Measurements from ENCODE around the gene MYCL.

MYCL gene

GRCh38 chr1:39845569-39846566 is 55.8 kb downstream of the MYCL start:
- Histone ChIP-seq H3K9me3 (ENCODE audit: control extremely low read depth in 1 of 5, control insufficient read depth in 4 of 5, insufficient read depth in 2 of 5, low read depth in 1 of 5, low read length in 4 of 5) (no peaks in the 10 kb centered on the region), H3K4me1 (ENCODE audit: control extremely low read depth in 1 of 4, control insufficient read depth in 4 of 4, insufficient read depth in 4 of 4, low read length in 3 of 4) (peaks cover 11 to 41% (median 23%) of the 10 kb centered on the region in 4 experiments), H3K36me3 (ENCODE audit: control insufficient read depth in 4 of 4, insufficient read depth in 4 of 4, low read length in 3 of 4) (peaks cover 22 to 69% (median 42%) of the 10 kb centered on the region in 4 experiments), H3K4me3 (ENCODE audit: control insufficient read depth in 1 of 7, extremely low read depth in 1 of 7, insufficient read depth in 4 of 7, low read depth in 2 of 7, low read length in 6 of 7) (no peak overlapping the region), H3K27ac (ENCODE audit: insufficient read depth in 1 of 2, low read depth in 1 of 2, low read length in 2 of 2, poor library complexity in 1 of 2, severe bottlenecking in 2 of 2) (peak overlapping the region; percentile 27 to 43), H3K27me3 (replicated peaks in 2 of 5; ENCODE audit: control insufficient read depth in 4 of 5, insufficient read depth in 5 of 5, low read length in 4 of 5) (no peaks in the 10 kb centered on the region)
- ChIA-PET CTCF (interaction anchor here (0.5 to 2.4 kb wide), 12 partner anchors 10 to 128 kb away, joined by 3 to 9 read pairs (median 5); partner anchors contain the start of gene MYCL), POLR2A (interaction anchor here (0.6 to 0.7 kb wide), 2 partner anchors 14 to 18 kb away, joined by 3 read pairs; no protein-coding TSS in a partner anchor)
- DNase-seq: peak; percentile 96 to 100 (median 99)
- WGBS (ENCODE audit: insufficient coverage): 20% methylated on average over 2 of the region's 7 CpGs

All from common myeloid progenitor, CD34-positive (primary cell).